GM23338 (cell line): Measurements from ENCODE around the gene DYNLT2. TPM values are rescaled to one million over a fixed set of nuclear protein-coding genes. Genes with fewer than 3 reads are reported as not detected.

ENCODE experiments used
- ATAC-seq: fragments of 200-7000 bp; cut with Tn5 transposase; 3 replicates; pipeline ENCODE4 v1.9.1; 2020
- DNase-seq: peaks from one replicate; pipeline ENCODE4 v3.0.0-alpha.2; 2015; ENCODE audit warnings: low spot score
- H2AFZ ChIP-seq: fragments of 200-600 bp; sonication (generic); 2 replicates; pipeline ENCODE4 v1.8.0; 2016; ENCODE audit warnings: antibody characterized with exemption, mild to moderate bottlenecking, moderate library complexity
- H3F3A ChIP-seq: fragments of 200-600 bp; sonication (generic); replicated peaks from 2 replicates; pipeline ENCODE4 v1.8.0; 2017; ENCODE audit warnings: antibody characterized with exemption, mixed run types, low read depth
- H3K27ac ChIP-seq: fragments of 200-600 bp; sonication (generic); 2 replicates; pipeline ENCODE4 v1.6.1; 2016; ENCODE audit warnings: low read depth
- H3K27me3 ChIP-seq: fragments of 200-600 bp; sonication (generic); 2 replicates; pipeline ENCODE4 v1.8.0; 2016; ENCODE audit warnings: mild to moderate bottlenecking, mixed run types, moderate library complexity; ENCODE audit not compliant: insufficient read depth
- H3K36me3 ChIP-seq: fragments of 200-600 bp; sonication (generic); 2 replicates; pipeline ENCODE4 v1.8.0; 2016; ENCODE audit warnings: mild to moderate bottlenecking; ENCODE audit not compliant: insufficient read depth
- H3K4me1 ChIP-seq: fragments of 200-600 bp; sonication (generic); 2 replicates; pipeline ENCODE4 v1.8.0; 2016; ENCODE audit warnings: mild to moderate bottlenecking, moderate library complexity; ENCODE audit not compliant: insufficient read depth
- H3K4me2 ChIP-seq: fragments of 200-600 bp; sonication (generic); 2 replicates; pipeline ENCODE4 v1.7.1; 2017; ENCODE audit warnings: mixed run types
- H3K4me3 ChIP-seq: fragments of 200-600 bp; sonication (generic); 2 replicates; pipeline ENCODE4 v1.6.1; 2016; ENCODE audit warnings: mixed run types
- H3K79me2 ChIP-seq: fragments of 200-600 bp; sonication (generic); replicated peaks from 2 replicates; pipeline ENCODE4 v1.8.0; 2017; ENCODE audit warnings: mild to moderate bottlenecking; ENCODE audit not compliant: insufficient read depth
- H3K9me2 ChIP-seq: fragments of 200-600 bp; sonication (generic); 2 replicates; pipeline ENCODE4 v1.8.0; 2017; ENCODE audit not compliant: insufficient read depth
- H4K20me1 ChIP-seq: fragments of 200-600 bp; sonication (generic); replicated peaks from 2 replicates; pipeline ENCODE4 v1.8.0; 2017; ENCODE audit warnings: mild to moderate bottlenecking; ENCODE audit not compliant: insufficient read depth
- H3K27ac Mint-ChIP-seq: 2 replicates; pipeline ENCODE4 v1.8.0; 2020; ENCODE audit warnings: inconsistent platforms, mild to moderate bottlenecking, moderate library complexity, mixed read lengths
- H3K27me3 Mint-ChIP-seq: 3 replicates; pipeline ENCODE4 v1.8.0; 2022; ENCODE audit warnings: low read depth, mild to moderate bottlenecking, moderate library complexity, mixed read lengths, inconsistent platforms; ENCODE audit not compliant: insufficient read depth, poor library complexity
- H3K36me3 Mint-ChIP-seq: 3 replicates; pipeline ENCODE4 v1.8.0; 2021; ENCODE audit warnings: low read depth, mild to moderate bottlenecking, inconsistent platforms, moderate library complexity, mixed read lengths
- H3K4me1 Mint-ChIP-seq: 3 replicates; pipeline ENCODE4 v1.8.0; 2020; ENCODE audit warnings: mild to moderate bottlenecking, inconsistent platforms, mixed read lengths
- H3K4me3 Mint-ChIP-seq: 3 replicates; pipeline ENCODE4 v1.8.0; 2021; ENCODE audit warnings: moderate library complexity, mild to moderate bottlenecking, inconsistent platforms, mixed read lengths
- H3K9me3 Mint-ChIP-seq: 3 replicates; pipeline ENCODE4 v1.8.0; 2020; ENCODE audit warnings: moderate library complexity, mild to moderate bottlenecking, inconsistent platforms, mixed read lengths
- CREB1 ChIP-seq: fragments of 250-450 bp; sonication (Bioruptor Pico); IDR thresholded peaks from 2 replicates; pipeline ENCODE4 v1.5.0; 2020; ENCODE audit warnings: low read depth, mild to moderate bottlenecking, moderate library complexity
- CTCF ChIP-seq, 2 experiments: fragments of 200-600 bp in 1 of 2; sonication (generic) in 1 of 2; conservative IDR thresholded peaks; 2 replicates each; pipeline versions ENCODE4 v1.5.1 to v1.6.1; 2016 to 2017; ENCODE audit warnings: antibody characterized with exemption in 2 of 2, low read depth in 2 of 2, mild to moderate bottlenecking in 2 of 2, moderate library complexity in 1 of 2
- EZH2 ChIP-seq: fragments of 200-600 bp; sonication (generic); IDR thresholded peaks from one replicate; pipeline ENCODE4 v1.8.0; 2017; ENCODE audit warnings: antibody characterized with exemption, mild to moderate bottlenecking, low read depth; ENCODE audit not compliant: unreplicated experiment
- EZH2phosphoT487 ChIP-seq: fragments of 200-600 bp; sonication (generic); IDR thresholded peaks from one replicate; pipeline ENCODE4 v1.8.1; 2018; ENCODE audit warnings: antibody characterized with exemption; ENCODE audit not compliant: unreplicated experiment
- JUNB ChIP-seq: IDR thresholded peaks from one replicate; pipeline ENCODE4 v1.6.1; 2016; ENCODE audit warnings: antibody characterized with exemption; ENCODE audit not compliant: unreplicated experiment
- NANOG ChIP-seq: IDR thresholded peaks from 2 replicates; pipeline ENCODE4 v1.6.1; 2016; ENCODE audit warnings: antibody characterized with exemption, borderline replicate concordance
- POLR2AphosphoS5 ChIP-seq: IDR thresholded peaks from 2 replicates; pipeline ENCODE4 v1.6.1; 2016; ENCODE audit warnings: antibody characterized with exemption, low read depth
- REST ChIP-seq: IDR thresholded peaks from one replicate; pipeline ENCODE4 v1.6.1; 2018; ENCODE audit warnings: antibody characterized with exemption; ENCODE audit not compliant: unreplicated experiment
- STAT1 ChIP-seq: IDR thresholded peaks from one replicate; pipeline ENCODE4 v1.6.1; 2016; ENCODE audit warnings: antibody characterized with exemption; ENCODE audit not compliant: unreplicated experiment
- ZNF114 ChIP-seq: fragments of 250-450 bp; sonication (Bioruptor Pico); IDR thresholded peaks from 2 replicates; pipeline ENCODE4 v1.5.0; 2020; ENCODE audit warnings: mild to moderate bottlenecking, moderate library complexity
- ZNF331 ChIP-seq: fragments of 250-450 bp; sonication (Bioruptor Pico); IDR thresholded peaks from 2 replicates; pipeline ENCODE4 v1.5.0; 2020; ENCODE audit warnings: low read depth, mild to moderate bottlenecking, moderate library complexity
- ZNF462 ChIP-seq: fragments of 250-450 bp; sonication (Bioruptor Pico); IDR thresholded peaks from 2 replicates; pipeline ENCODE4 v1.5.0; 2020; ENCODE audit warnings: mild to moderate bottlenecking, moderate library complexity
- polyA plus RNA-seq: library from polyadenylated mRNA; unstranded; fragments of >200 nt; fragmentation: Nextera tagmentation; extraction: Ambion mirVana; gene quantifications from 2 replicates; pipeline ENCODE4 v1.2.1, GENCODE V29; 2016
- total RNA-seq: library from RNA; depleted of rRNA; stranded (reverse); fragments of >200 nt; shearing (Covaris generic); gene quantifications from 2 replicates; pipeline ENCODE4 v1.2.3, GENCODE V29; 2014
- TF ChIP-seq, protein P1 (sequence below): IDR thresholded peaks from 2 replicates; pipeline ENCODE4 v1.6.1; 2016; ENCODE audit warnings: antibody characterized with exemption

Gene DYNLT2
- total and polyA plus RNA-seq, 2 experiments from 2014 or later: 2.8 to 4.4 TPM

DNA sequence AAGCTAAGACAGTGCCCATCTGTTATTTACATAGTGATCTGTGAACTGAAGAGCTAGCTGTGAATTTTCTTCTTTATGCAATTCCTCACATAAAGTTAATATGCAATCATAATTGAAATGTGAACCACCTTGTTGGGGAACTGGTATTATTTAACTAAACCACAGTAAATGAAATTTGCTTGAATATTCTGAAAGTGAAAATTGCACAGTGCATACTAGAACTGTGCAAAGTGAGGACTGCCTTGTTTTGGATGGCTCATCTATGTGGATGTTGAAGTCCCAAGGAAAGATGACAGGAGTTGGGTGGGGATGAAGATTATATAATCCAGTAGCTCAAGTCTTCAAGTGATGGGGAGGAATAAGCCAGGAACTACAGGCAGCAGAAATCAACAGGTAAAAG is 21.4 kb downstream of the DYNLT2 start:
- no peaks in the 10 kb centered on the region for H3K9me3 Mint-ChIP-seq
- H3K9me2 ChIP-seq: no peaks in the 10 kb centered on the region
- H3K27ac ChIP-seq: no peak overlapping the region
- no peaks in the 10 kb centered on the region; the same call in 1 of the 2 replicates for H4K20me1 ChIP-seq
- no peaks in the 10 kb centered on the region for H3F3A ChIP-seq
- peaks cover 27% of the 10 kb centered on the region for H3K4me1 Mint-ChIP-seq
- DNase-seq (no peak), ATAC-seq (no peak)
- H3K4me1 ChIP-seq: peaks cover 9% of the 10 kb centered on the region
- H2AFZ ChIP-seq: no peak overlapping the region
- H3K27ac Mint-ChIP-seq: no peak overlapping the region
- no peaks in the 10 kb centered on the region for H3K27me3 ChIP-seq
- peaks cover 7% of the 10 kb centered on the region for H3K27me3 Mint-ChIP-seq
- TF ChIP-seq STAT1 (no peak), CTCF (conservative IDR thresholded peaks at IDR 0.05; ENCODE audit: low read depth in 2 of 2) (no peak), NANOG (no peak), POLR2AphosphoS5 (no peak), EZH2phosphoT487 (no peak), EZH2 (no peak), ZNF114 (CRISPR knock-in tag) (no peak), CREB1 (CRISPR knock-in tag) (no peak), JUNB (no peak), ZNF462 (CRISPR knock-in tag) (no peak), REST (no peak), ZNF331 (CRISPR knock-in tag) (no peak)
- TF ChIP-seq, protein P1, sequence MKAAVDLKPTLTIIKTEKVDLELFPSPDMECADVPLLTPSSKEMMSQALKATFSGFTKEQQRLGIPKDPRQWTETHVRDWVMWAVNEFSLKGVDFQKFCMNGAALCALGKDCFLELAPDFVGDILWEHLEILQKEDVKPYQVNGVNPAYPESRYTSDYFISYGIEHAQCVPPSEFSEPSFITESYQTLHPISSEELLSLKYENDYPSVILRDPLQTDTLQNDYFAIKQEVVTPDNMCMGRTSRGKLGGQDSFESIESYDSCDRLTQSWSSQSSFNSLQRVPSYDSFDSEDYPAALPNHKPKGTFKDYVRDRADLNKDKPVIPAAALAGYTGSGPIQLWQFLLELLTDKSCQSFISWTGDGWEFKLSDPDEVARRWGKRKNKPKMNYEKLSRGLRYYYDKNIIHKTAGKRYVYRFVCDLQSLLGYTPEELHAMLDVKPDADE: no peak
- H3K4me3 Mint-ChIP-seq: no peak overlapping the region
- H3K4me2 ChIP-seq: no peak overlapping the region
- no peaks in the 10 kb centered on the region for H3K36me3 ChIP-seq
- no peak overlapping the region for H3K4me3 ChIP-seq
- no peaks in the 10 kb centered on the region; the same call in 1 of the 2 replicates for H3K79me2 ChIP-seq
- H3K36me3 Mint-ChIP-seq: peaks cover 4% of the 10 kb centered on the region; the same call in 1 of the 3 replicates
